GM19452 (cell line): ENCODE measurements around the gene AP5B1.

Source experiments
- ATAC-seq: cut with Tn5 transposase; IDR thresholded peaks from one replicate; pipeline ENCODE4 v1.9.1; 2021; ENCODE audit not compliant: unreplicated experiment

The AP5B1 gene

GRCh38 chr11:65780770-65781151 lies at the start of gene AP5B1:
TSS of gene AP5B1 (minus strand) at chr11:65780976. CDS start at chr11:65780591, 385 bp downstream.
- ATAC-seq: peak; percentile 66

DNA sequence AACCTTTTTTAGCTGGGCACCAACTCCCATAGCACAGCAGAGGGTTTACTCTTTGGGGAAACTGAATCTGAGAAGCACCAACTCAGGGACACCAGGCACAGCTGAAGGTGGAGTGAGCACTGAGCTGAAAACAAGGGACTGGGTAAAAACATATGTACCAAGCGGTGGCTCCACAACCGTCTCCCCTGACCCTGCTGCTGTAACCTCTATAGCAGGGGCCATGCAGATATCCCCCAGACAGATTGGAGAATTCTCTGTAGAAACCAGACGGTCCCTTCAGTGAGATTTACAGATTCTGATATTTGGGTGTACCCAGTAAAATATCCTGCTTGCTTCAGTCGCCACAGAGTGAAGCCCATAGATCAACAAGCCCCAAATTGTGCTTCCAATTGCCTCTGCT lies 48.7 kb upstream of the AP5B1 start:
- ATAC-seq: no peak

DNA sequence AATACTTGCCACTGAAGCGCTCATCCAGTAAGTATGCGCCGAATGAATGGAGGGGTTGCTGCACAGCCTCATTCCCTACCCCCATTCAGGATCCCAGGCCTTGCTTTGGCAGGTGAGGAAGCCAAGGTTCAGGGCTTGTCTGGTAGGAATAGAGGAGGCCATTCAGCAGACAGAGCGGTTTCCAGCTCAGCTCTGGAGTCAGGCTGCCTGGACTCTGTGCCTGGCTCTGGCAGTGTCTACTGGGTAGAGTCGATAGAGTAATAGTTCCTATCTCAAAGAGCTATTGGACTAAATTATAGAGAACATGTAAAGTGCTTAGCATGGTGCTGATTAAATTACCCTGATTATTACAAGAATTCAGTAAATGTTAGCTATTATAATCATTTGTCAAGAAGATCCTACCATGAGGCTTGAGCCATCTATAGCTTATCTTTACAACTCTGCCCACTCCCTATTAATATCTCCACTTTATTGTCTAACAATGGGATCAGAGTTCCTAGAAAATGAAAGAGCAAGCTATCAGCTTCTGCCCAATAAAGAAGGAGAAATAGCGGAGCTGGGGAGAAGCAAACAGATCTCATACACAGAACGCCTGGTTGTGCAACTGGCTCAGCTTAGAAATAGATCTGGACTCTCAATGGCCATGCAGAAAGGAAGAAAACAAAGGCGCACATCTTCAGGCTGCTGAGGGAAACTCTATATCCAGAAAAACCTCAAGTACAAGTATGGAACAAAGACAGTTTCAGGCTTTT lies 46.4 kb upstream of the AP5B1 start:
- ATAC-seq: no peak

DNA sequence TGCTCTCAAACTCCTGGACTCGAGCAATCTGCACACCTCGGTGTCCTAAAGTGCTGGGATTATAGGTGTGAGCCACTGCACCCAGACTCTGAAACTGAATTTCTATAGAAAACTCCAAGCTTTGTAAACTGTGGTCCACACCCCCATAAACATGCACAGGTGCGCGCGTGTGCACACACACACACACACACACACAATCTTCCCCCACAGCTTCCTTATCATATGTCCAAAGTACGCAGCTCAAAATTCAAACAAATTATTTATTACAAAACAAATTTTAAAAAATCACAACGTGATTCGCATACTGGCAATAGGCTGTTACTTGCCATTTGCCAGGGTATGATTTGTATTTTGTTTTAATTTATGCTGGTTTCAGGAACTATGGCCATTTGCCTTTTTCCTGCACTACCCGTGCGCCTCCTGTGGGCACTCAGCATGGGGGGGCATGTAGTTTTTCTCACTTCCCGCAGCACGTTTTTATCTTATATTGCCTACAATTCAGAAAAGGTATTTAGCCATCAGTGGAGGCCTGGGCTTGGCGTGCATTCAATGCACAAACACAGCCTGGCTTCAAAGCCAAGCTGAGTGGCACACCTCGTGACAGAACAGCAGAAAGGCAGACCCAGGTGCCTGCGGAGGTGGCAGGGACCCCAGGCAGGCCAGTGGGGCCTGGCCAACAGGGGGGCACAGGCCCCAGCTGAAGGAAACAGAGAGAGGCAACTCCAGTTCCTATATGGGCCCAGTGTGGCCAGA lies 42.2 kb upstream of the AP5B1 start:
- ATAC-seq: no peak

GRCh38 chr11:65821107-65821506 lies 40.3 kb upstream of the AP5B1 start:
- no peak for ATAC-seq

DNA sequence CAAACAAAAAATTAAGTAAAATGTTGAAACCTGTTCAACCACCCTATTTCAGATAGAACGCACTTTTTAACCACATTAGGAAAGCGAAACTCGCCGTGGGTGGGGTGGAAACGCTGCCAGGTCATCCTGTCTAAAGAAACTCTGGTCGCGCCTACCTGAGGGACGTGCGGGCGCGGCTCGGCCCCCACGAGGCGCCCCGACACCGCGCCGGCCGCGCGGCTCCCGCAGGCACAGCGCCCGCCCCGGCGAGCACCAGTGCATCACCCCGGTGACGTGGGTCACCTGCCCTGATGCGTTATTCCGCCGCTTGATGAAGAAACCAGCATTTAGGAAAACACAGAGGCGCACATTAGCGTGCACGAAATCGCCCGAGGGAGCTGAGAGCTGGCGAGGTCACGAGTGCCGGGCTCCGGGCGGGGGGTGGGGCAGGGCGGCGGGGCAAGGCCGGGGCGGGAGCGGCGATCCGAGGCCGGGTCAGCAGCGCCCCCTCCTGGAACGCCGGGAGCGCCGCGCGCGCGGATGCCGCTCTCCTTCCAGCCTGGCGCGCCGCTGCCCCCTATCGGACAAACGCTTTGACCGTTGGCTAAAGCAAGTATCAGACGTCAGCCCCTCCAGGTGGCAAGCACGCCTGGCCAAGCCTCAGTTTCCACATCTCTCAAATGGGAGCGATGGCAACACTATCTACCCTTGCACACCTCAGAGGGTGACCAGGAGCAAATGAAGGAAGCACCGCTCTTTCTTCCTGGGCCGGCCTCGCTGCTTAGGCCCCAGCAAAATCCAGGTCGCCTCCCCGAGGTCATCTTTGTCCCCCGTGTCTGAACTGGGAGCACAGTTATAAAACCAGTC lies 37.3 kb upstream of the AP5B1 start:
- ATAC-seq: peak; percentile 76

- ATAC-seq: no peak
These were observed 36.6 kb upstream of the AP5B1 start for GRCh38 chr11:65817312-65817834.

DNA sequence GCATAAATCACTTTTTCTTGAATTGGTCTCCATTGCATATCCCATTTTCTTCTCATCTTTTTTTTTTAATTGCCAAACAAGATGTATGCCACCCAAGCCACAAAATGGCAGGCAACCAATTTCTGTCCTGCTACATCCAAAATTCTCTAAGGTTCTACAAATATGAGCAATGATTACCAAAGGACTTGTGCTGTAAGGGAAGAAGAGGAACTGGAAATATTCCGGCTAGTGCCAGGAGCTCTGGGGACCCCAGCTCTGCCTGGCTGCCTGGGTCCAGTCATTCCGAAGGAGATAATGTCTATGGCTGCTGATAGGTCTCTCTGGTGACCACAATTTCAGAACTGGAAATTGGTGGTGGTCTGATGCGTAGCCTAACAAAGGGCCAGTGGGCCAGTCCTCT lies 35.9 kb upstream of the AP5B1 start:
- no peak for ATAC-seq

DNA sequence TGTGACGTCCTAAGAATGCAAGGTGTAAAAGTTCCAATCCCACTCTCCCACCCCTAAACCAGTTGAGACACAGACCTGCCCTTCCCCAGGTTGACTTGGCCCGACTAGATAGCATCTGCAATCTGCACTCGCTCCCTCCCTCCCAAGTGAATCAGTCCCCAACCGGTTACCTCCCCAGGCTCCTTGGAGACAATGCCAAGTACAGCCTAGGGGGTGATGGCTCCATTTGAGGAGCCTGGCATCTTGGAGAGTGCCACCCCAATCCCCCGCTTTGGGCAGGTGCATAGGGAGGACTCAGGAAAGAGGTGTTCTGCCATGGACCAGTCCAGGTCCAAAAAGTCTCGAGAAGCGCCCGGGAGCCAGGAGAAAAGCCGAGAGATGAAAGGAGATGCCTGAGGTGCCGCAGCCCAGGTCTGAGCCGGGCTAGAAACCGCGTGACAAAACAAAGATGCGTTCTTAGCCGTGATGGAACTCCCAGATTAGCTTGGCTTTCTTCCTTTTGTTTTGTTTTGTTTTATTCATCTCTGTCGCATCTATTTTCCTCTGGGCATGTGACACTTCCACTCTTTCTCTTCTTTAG lies 34.3 kb upstream of the AP5B1 start:
- no peak for ATAC-seq

DNA sequence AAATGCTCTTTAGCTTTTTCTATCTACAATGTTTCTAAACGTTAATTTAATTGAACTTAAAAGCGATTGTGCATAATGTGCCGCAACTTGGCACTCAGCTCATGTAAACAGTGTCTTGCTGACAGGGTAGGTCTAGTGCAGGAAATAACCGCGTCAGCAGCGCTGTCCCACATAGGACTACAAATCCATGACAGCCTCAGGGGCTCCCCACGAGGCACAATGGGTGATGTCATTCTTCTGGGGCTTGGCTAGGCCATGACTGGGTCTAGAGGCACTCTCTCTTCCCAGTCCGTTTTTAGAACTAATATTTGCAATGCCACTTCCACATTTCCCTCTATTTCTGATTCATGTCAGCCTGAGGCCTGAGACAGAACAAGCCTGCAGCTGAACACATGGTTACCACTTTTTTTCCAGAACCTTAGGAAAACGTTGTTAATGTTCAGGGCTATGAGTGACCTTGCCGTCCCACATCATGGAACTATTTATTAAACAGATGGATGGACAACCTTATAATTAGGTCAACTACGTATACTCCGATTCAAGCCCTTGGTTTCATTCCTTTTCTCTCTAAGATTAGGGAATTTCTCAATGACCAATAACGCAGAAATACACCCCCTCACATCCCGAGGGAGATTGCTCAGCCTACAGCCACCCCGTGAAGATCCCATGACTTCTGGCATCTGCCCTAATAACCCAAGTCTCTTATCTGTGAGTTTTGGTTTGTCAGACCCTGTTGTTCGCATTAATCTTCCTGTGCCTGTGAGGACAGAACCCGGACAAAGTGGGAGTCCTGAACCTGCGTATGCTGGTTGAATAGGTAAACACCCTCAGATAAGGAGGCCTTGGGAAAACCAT lies 33.6 kb upstream of the AP5B1 start:
- ATAC-seq: no peak

GRCh38 chr11:65811764-65812475 lies 31.1 kb upstream of the AP5B1 start:
- ATAC-seq: no peak

- no peak for ATAC-seq
These were observed 29.5 kb upstream of the AP5B1 start for GRCh38 chr11:65810046-65810868.

- ATAC-seq: no peak
These were observed 28.7 kb upstream of the AP5B1 start for GRCh38 chr11:65809496-65809895.

DNA sequence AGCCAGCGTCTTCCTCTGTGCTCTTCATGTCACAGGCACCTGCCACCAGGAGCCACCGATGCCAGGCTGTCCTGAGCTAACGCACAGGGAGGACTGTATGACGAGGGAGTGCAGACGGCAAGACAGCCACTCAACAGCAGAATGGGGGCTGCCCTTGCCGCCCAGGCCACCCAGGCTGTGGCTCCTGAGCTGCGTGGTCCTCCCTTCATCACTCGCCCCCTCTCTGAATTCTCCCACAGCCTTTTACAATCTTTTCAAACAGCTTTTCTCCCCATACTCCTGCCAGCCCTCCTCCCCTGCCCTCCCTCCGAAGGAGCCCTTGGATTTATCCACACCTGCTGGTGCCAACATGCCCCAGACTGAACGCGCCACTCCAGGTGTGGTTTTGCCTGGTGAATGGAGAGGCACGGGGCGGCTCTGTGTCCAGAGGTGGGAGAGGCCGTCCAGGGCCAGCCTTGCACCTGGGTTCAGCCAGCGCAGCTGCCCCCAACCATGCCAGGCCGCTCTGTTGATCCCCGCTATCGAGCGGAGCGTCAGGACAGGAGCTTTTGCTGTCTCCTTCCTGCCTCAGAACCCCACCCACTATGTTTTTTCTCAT lies 28.1 kb upstream of the AP5B1 start:
- ATAC-seq: no peak

GRCh38 chr11:65806979-65807378 lies 26.2 kb upstream of the AP5B1 start:
- ATAC-seq: no peak

- no peak for ATAC-seq
These were observed 23.2 kb upstream of the AP5B1 start for GRCh38 chr11:65803797-65804492.

DNA sequence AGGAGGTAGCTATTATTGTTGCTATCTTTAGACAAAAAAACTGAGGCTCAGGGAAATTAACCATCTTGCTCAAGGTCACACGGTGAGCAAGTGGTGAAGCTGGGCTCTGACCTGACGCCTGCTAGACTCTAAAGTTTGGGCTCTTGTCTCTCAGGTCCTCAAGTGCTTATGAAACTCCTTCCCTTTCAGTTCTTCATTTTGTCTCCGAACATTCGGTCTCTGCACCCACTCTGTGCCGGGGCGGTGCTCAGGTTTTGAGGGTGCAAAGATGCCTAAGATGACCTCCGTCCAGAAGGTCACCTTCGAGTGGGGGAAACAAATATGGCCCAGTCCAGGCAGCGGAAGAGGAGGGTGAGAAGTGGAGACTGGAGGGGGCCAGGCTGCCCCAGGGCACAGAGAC lies 22.1 kb upstream of the AP5B1 start:
- no peak for ATAC-seq
